Liver (tissue), 9 donors: ENCODE data around the gene PLAAT4. TPM values are rescaled to one million over a fixed set of nuclear protein-coding genes. Genes with fewer than 3 reads are reported as not detected.
"Not testable (repeated sequence)": the region's sequence is repeated elsewhere in the genome, so short reads cannot be mapped to it uniquely, and the experiment has no call there.

Experiments
- DNase-seq: peaks from one replicate; pipeline ENCODE4 v3.0.0-alpha.2; 2017; ENCODE audit warnings: low spot score
- H3K27ac ChIP-seq, 2 donors: one replicate each; pipeline ENCODE4 v1.7.0; 2013; ENCODE audit warnings: inconsistent platforms in 2 of 2, low read length in 2 of 2, control low read depth in 1 of 2, low read depth in 1 of 2, mild to moderate bottlenecking in 1 of 2
- H3K27me3 ChIP-seq, 4 donors: one replicate each; pipeline versions ENCODE4 v1.6.1 to v1.7.0; 2013; ENCODE audit warnings: low read length in 3 of 4, inconsistent platforms in 1 of 4, mild to moderate bottlenecking in 1 of 4, moderate library complexity in 1 of 4; ENCODE audit not compliant: control insufficient read depth in 4 of 4, insufficient read depth in 4 of 4
- H3K36me3 ChIP-seq, 4 donors: one replicate each; pipeline versions ENCODE4 v1.6.1 to v1.7.0; 2013; ENCODE audit warnings: low read length in 3 of 4, mild to moderate bottlenecking in 3 of 4, low read depth in 1 of 4, moderate library complexity in 1 of 4; ENCODE audit not compliant: control insufficient read depth in 4 of 4, insufficient read depth in 3 of 4
- H3K4me1 ChIP-seq, 4 donors: one replicate each; pipeline versions ENCODE4 v1.6.1 to v1.7.0; 2013; ENCODE audit warnings: low read length in 3 of 4, mild to moderate bottlenecking in 3 of 4, moderate library complexity in 1 of 4; ENCODE audit not compliant: control insufficient read depth in 4 of 4, insufficient read depth in 4 of 4
- H3K4me3 ChIP-seq, 3 donors: one replicate each; pipeline versions ENCODE4 v1.6.1 to v1.7.0; 2013; ENCODE audit warnings: low read length in 3 of 3, control low read depth in 1 of 3, low read depth in 1 of 3, mild to moderate bottlenecking in 1 of 3
- H3K9ac ChIP-seq, 2 donors: one replicate each; pipeline ENCODE4 v1.7.0; 2013; ENCODE audit warnings: low read length in 2 of 2, mild to moderate bottlenecking in 2 of 2, moderate library complexity in 2 of 2, control low read depth in 1 of 2, low read depth in 1 of 2
- H3K9me3 ChIP-seq, 4 donors: one replicate each; pipeline versions ENCODE4 v1.6.1 to v1.7.0; 2013; ENCODE audit warnings: low read length in 3 of 4; ENCODE audit not compliant: control insufficient read depth in 4 of 4
- EGR1 ChIP-seq, 2 donors: IDR thresholded peaks; 2 replicates each; pipeline ENCODE4 v1.6.1; 2016 to 2018; ENCODE audit warnings: antibody characterized with exemption in 2 of 2, low read depth in 2 of 2
- FOXA1 ChIP-seq: IDR thresholded peaks from 2 replicates; pipeline ENCODE4 v1.6.1; 2016; ENCODE audit warnings: antibody characterized with exemption
- FOXA2 ChIP-seq: IDR thresholded peaks from 2 replicates; pipeline ENCODE4 v1.6.1; 2016; ENCODE audit warnings: antibody characterized with exemption
- GABPA ChIP-seq, 2 donors: IDR thresholded peaks in 1 of 2; conservative IDR thresholded peaks in 1 of 2; 2 replicates each; pipeline ENCODE4 v1.6.1; 2016; ENCODE audit warnings: antibody characterized with exemption in 2 of 2, mild to moderate bottlenecking in 1 of 2, moderate library complexity in 1 of 2
- HNF4A ChIP-seq, 2 donors: conservative IDR thresholded peaks; 2 replicates each; pipeline ENCODE4 v1.6.1; 2016; ENCODE audit warnings: antibody characterized with exemption in 2 of 2, mild to moderate bottlenecking in 2 of 2
- HNF4G ChIP-seq: IDR thresholded peaks from 2 replicates; pipeline ENCODE4 v1.6.1; 2016; ENCODE audit warnings: antibody characterized with exemption
- JUND ChIP-seq, 2 donors: IDR thresholded peaks; 2 replicates each; pipeline ENCODE4 v1.6.1; 2016; ENCODE audit warnings: antibody characterized with exemption in 2 of 2
- NR2F2 ChIP-seq: IDR thresholded peaks from 2 replicates; pipeline ENCODE4 v1.6.1; 2016; ENCODE audit warnings: antibody characterized with exemption
- RAD21 ChIP-seq, 2 donors: IDR thresholded peaks; 2 replicates each; pipeline ENCODE4 v1.6.1; 2016; ENCODE audit warnings: antibody characterized with exemption in 2 of 2, mild to moderate bottlenecking in 2 of 2
- RXRA ChIP-seq, 2 donors: IDR thresholded peaks; 2 replicates each; pipeline ENCODE4 v1.6.1; 2017 to 2018; ENCODE audit warnings: antibody characterized with exemption in 2 of 2, mild to moderate bottlenecking in 1 of 2
- SP1 ChIP-seq: IDR thresholded peaks from 2 replicates; pipeline ENCODE4 v1.6.1; 2018; ENCODE audit warnings: antibody characterized with exemption, mild to moderate bottlenecking
- TAF1 ChIP-seq: conservative IDR thresholded peaks from 2 replicates; pipeline ENCODE4 v1.6.1; 2016; ENCODE audit warnings: antibody characterized with exemption, mild to moderate bottlenecking
- YY1 ChIP-seq: IDR thresholded peaks from 2 replicates; pipeline ENCODE4 v1.6.1; 2016; ENCODE audit warnings: antibody characterized with exemption, mild to moderate bottlenecking
- WGBS: extraction: QIAGEN DNeasy Blood & Tissue Kit; methylation state at CpG from one replicate; pipeline ENCODE4 v1.1.7; 2013; 5-methylcytosine and 5-hydroxymethylcytosine counted together
- polyA plus RNA-seq, 2 donors: library from polyadenylated mRNA; stranded (reverse) in 1 of 2; unstranded in 1 of 2; fragments of 200-250 nt in 1 of 2; fragments of >200 nt in 1 of 2; fragmentation: Nextera tagmentation in 1 of 2; extraction: Ambion mirVana in 1 of 2; gene quantifications; one replicate each; pipeline versions ENCODE4 v1.2.1 to v1.2.3, GENCODE V29; 2013 to 2015
- total RNA-seq, 2 donors: library from RNA; depleted of rRNA; stranded (reverse); fragments of >200 nt; gene quantifications; one replicate each; pipeline ENCODE4 v1.2.3, GENCODE V29; 2014
- TF ChIP-seq, protein P1 (sequence below): IDR thresholded peaks from 2 replicates; pipeline ENCODE4 v1.6.1; 2016; ENCODE audit warnings: antibody characterized with exemption
- TF ChIP-seq, protein P2 (sequence below): IDR thresholded peaks from 2 replicates; pipeline ENCODE4 v1.6.1; 2016; ENCODE audit warnings: antibody characterized with exemption
- TF ChIP-seq, protein P3 (sequence below): IDR thresholded peaks from 2 replicates; pipeline ENCODE4 v1.6.1; 2016; ENCODE audit warnings: antibody characterized with exemption
- TF ChIP-seq, protein P4 (sequence below): IDR thresholded peaks from 2 replicates; pipeline ENCODE4 v1.6.1; 2016; ENCODE audit warnings: antibody characterized with exemption, mild to moderate bottlenecking
- donor health status: healthy.
- donor health status: healthy.
- donor health status: healthy.
- donor health status: healthy.
- donor health status: healthy.

Gene PLAAT4
- total and polyA plus RNA-seq, 4 donors: 4.4 to 86.4 (median 44.8) TPM

DNA sequence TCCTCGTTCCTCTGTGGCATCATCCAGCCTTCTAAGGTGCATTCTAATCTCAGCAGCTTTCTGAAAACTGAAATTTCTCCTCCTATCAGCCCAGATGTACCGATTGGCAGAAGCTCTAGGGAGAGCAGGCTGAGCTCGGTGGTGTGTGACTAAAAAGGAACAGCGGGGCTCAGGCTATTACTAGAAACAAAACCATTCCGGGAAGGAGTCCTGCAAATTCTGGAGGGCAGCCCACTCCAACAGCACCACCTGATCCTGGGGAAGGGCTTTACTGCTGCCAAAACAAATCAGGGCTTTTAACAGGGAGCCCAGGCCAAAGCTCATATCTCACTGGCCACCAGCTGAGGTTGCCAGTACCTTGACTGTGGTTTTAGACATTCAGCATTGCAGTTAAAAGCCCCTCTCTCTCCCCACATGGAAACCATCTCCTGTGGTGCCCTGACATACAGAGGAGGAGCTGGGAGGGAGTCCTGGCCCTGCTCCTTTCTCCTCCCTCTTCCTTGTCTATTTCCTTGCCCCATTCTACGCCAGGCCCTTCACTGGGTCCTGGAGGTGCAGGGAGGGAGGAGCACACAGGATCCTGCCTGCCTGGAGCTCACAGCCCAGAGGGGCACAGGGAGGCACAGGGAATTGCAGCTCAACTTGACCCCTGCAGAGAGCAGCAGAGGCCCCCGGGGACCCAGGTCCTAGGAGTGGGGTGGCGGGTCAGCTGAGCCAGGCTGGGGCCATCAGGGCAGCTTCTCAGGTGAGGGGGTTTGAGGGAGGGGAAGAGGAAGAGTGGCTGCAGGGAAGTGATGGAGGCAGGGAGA, 889 bp downstream of the PLAAT4 start:
- Histone ChIP-seq H3K9me3 (no peaks in the 10 kb centered on the region), H3K4me1 (peaks cover 9 to 22% (median 16%) of the 10 kb centered on the region in 4 donors), H3K9ac (peak overlapping the region; percentile 79 to 93), H3K27me3 (no peaks in the 10 kb centered on the region), H3K36me3 (peaks cover 0 to 2% (median 0%) of the 10 kb centered on the region in 4 donors), H3K4me3 (peak overlapping the region; percentile 50 to 84 (median 83)), H3K27ac (peak overlapping the region; percentile 94 to 98)
- 29% methylated on average over 8 of the region's 8 CpGs for WGBS
- TF ChIP-seq HNF4A (conservative IDR thresholded peaks at IDR 0.05) (peak in 1 of 2 donors; percentile 68), GABPA (IDR thresholded peaks at IDR 0.05 in 1 of 2, conservative IDR thresholded peaks at IDR 0.05 in 1 of 2) (no peak), RAD21 (IDR thresholded peaks at IDR 0.05) (peak; percentile 35 to 59), RXRA (IDR thresholded peaks at IDR 0.05) (peak; percentile 20 to 60), SP1 (peak; percentile 37), TAF1 (peak; percentile 38), HNF4G (no peak)
- TF ChIP-seq, protein P1, sequence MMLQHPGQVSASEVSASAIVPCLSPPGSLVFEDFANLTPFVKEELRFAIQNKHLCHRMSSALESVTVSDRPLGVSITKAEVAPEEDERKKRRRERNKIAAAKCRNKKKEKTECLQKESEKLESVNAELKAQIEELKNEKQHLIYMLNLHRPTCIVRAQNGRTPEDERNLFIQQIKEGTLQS: peak; percentile 55
- no peak for DNase-seq

DNA sequence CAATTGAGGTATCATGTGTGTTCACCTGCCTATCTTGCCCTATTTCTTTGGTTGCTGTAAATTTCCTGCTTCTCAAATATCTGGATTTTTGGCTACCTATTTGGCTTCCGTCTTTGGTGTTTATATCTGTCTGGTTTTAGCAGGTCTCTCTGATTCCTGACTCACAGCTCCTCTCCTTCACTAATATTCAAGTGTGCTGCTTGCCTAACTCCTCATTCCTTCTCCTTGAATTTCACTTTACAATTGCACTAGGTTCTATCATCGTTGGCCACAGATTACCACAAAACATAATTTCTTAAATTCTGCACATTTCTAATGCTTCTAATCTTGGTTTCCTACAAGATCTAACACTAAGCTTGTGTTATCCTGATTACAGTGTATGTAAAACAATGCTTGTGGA, 5.9 kb downstream of the PLAAT4 start:
- H3K4me3 ChIP-seq, H3K27me3 ChIP-seq, H3K9me3 ChIP-seq, H3K9ac ChIP-seq, H3K27ac ChIP-seq, DNase-seq: not testable (repeated sequence)
- WGBS: 88% methylated on average over 2 of the region's 2 CpGs
- H3K36me3 ChIP-seq: peaks cover 3 to 33% (median 27%) of the 10 kb centered on the region in 4 donors
- peaks cover 8 to 14% (median 10%) of the 10 kb centered on the region in 4 donors for H3K4me1 ChIP-seq

DNA sequence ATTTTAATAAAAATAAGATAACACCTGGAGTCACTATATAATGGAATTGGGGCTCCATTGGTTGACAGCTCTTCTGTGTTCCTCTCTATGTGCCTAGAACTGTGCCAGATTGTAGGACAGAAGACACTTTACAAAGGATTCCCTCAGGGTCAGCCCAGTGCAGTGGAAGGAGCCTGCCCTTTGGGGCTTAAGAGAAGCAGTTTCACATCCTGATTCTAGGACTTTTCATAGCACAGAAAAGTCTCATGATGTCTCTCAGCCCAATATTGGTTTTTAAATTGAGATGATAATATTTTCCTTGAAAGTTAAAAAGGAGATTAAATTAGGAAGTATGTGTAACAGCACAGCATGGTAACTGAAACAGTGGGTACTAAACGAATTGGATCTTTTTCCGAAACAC, 7.1 kb downstream of the PLAAT4 start:
- 92% methylated on average over 2 of the region's 2 CpGs for WGBS
- no peak overlapping the region for H3K9ac ChIP-seq
- H3K36me3 ChIP-seq: peaks cover 3 to 33% (median 28%) of the 10 kb centered on the region in 4 donors
- H3K27me3 ChIP-seq: no peaks in the 10 kb centered on the region
- no peaks in the 10 kb centered on the region for H3K9me3 ChIP-seq
- DNase-seq: no peak
- H3K4me3 ChIP-seq: no peak overlapping the region
- TF ChIP-seq GABPA (IDR thresholded peaks at IDR 0.05 in 1 of 2, conservative IDR thresholded peaks at IDR 0.05 in 1 of 2) (no peak), FOXA1 (no peak), JUND (IDR thresholded peaks at IDR 0.05) (no peak), FOXA2 (no peak), EGR1 (IDR thresholded peaks at IDR 0.05; ENCODE audit: low read depth in 2 of 2) (no peak), RXRA (IDR thresholded peaks at IDR 0.05) (no peak), RAD21 (IDR thresholded peaks at IDR 0.05) (no peak), HNF4A (conservative IDR thresholded peaks at IDR 0.05) (no peak), SP1 (no peak), TAF1 (no peak), NR2F2 (no peak), HNF4G (no peak), YY1 (no peak)
- TF ChIP-seq, protein P2, sequence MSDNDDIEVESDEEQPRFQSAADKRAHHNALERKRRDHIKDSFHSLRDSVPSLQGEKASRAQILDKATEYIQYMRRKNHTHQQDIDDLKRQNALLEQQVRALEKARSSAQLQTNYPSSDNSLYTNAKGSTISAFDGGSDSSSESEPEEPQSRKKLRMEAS: no peak
- TF ChIP-seq, protein P3, sequence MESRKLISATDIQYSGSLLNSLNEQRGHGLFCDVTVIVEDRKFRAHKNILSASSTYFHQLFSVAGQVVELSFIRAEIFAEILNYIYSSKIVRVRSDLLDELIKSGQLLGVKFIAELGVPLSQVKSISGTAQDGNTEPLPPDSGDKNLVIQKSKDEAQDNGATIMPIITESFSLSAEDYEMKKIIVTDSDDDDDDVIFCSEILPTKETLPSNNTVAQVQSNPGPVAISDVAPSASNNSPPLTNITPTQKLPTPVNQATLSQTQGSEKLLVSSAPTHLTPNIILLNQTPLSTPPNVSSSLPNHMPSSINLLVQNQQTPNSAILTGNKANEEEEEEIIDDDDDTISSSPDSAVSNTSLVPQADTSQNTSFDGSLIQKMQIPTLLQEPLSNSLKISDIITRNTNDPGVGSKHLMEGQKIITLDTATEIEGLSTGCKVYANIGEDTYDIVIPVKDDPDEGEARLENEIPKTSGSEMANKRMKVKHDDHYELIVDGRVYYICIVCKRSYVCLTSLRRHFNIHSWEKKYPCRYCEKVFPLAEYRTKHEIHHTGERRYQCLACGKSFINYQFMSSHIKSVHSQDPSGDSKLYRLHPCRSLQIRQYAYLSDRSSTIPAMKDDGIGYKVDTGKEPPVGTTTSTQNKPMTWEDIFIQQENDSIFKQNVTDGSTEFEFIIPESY: no peak
- TF ChIP-seq, protein P1: no peak
- TF ChIP-seq, protein P4, sequence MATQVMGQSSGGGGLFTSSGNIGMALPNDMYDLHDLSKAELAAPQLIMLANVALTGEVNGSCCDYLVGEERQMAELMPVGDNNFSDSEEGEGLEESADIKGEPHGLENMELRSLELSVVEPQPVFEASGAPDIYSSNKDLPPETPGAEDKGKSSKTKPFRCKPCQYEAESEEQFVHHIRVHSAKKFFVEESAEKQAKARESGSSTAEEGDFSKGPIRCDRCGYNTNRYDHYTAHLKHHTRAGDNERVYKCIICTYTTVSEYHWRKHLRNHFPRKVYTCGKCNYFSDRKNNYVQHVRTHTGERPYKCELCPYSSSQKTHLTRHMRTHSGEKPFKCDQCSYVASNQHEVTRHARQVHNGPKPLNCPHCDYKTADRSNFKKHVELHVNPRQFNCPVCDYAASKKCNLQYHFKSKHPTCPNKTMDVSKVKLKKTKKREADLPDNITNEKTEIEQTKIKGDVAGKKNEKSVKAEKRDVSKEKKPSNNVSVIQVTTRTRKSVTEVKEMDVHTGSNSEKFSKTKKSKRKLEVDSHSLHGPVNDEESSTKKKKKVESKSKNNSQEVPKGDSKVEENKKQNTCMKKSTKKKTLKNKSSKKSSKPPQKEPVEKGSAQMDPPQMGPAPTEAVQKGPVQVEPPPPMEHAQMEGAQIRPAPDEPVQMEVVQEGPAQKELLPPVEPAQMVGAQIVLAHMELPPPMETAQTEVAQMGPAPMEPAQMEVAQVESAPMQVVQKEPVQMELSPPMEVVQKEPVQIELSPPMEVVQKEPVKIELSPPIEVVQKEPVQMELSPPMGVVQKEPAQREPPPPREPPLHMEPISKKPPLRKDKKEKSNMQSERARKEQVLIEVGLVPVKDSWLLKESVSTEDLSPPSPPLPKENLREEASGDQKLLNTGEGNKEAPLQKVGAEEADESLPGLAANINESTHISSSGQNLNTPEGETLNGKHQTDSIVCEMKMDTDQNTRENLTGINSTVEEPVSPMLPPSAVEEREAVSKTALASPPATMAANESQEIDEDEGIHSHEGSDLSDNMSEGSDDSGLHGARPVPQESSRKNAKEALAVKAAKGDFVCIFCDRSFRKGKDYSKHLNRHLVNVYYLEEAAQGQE: no peak
- H3K4me1 ChIP-seq: peaks cover 0 to 2% (median 0%) of the 10 kb centered on the region in 4 donors
- no peak overlapping the region for H3K27ac ChIP-seq
